GM10847 (cell line): ENCODE data around the gene TTC9.

Experiments used
- POLR2A ChIP-seq: IDR thresholded peaks from 2 replicates; pipeline ENCODE4 v1.6.1; 2011; ENCODE audit not compliant: insufficient read length; ENCODE audit errors: extremely low read depth

Gene TTC9

DNA sequence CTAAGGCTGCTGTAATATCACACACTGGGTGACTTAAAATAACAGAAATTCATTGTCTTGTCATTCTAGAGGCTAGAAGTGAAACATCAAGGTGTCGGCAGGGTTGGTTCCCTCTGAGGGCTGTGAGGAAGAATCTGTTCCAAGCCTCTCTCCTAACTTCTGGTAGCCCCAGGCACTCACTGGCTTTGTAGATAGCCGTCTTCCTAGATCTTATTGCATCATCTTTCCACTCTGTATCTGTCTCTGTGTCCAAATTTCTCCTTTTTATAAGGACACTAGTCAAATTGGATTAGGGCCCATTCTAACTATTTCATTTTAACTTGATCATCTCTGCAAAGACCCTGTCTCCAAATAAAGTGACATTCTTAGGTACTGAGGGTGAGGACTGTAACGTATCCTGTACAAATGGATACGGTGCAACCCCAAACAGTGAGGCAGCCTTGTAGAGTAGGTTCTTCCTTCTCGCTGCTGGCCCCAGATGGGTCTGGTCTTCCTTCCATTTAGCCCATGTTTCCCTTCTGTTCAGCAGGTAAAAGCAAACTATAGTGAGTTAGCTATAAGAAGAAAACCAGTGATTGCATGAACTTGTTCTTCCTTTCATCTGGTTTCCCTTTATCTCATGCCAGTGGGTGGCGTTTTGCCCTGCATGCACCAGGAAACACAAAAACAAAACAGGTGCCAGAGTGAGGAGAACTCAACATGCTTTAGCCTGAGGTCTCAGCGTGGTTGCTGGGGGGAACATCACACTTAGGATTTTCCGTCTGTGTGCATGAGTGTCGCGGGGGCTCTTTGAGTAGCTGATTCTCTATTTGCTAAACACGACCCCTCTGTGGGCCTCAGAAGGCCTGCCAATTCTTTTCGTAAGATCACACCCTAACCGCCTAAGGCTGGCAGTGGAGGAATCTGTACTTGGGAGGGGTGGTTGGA lies 19.5 kb downstream of the TTC9 start:
- no peak for TF ChIP-seq POLR2A

DNA sequence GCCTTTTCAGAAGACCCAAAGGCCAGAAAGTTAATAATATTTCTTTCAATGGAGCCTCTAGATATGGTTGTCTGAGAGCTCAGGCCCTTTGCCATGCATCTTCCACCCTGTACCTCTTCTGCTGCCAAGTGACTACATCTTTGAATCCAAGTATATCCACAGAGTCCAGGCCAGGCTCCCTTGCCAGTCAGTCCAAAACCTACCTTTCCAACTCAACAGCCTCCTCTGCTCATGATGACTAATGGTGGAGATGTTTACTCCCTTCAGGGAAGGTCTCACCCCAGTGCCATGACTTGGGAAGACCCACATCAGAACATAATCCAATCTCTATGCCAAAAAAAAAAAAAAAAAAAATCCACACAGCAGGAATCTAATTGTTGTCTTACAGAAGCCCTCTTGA lies 20.4 kb downstream of the TTC9 start:
- TF ChIP-seq POLR2A: no peak

DNA sequence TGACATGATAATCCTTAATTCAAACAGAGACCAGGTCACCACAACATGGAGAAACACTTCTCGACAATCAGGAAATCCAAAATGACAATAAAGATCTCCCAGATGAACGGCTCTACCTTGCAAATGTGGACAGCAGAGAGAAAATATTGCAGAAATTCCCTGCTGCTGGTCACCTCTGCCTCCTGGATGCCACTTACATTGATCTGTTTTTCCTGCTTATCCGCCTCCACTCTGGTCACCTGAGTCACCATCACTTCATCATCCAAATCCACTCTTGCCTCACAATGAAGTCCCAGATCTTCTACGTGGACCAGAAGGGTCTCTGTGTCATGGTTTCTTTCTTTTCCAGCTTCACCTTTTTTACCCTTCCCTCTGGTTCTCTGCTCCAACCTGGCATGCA lies 21.1 kb downstream of the TTC9 start:
- TF ChIP-seq POLR2A: no peak

DNA sequence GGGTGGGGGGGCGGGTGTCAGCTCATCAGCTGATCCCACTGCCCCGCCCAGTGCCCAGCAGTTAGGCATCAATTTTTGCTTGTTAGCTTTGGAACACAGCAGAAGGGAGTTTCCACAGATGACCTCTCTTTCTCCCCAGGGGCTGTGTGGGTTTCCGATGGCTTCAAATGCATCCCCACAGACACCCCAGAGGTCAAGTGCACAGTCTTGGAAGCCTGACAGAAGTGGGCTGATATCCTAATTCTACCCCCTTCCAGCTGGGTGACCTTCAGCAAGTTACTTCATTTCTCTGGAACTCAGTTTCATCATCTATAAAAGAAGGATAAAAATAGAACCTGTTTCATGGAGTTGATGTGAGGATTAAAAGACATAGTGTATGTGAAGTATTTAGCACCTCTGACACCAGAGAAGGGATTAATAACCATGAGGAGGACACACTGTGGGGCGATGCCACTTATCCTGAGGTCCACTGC lies 22.0 kb downstream of the TTC9 start:
- TF ChIP-seq POLR2A: no peak

DNA sequence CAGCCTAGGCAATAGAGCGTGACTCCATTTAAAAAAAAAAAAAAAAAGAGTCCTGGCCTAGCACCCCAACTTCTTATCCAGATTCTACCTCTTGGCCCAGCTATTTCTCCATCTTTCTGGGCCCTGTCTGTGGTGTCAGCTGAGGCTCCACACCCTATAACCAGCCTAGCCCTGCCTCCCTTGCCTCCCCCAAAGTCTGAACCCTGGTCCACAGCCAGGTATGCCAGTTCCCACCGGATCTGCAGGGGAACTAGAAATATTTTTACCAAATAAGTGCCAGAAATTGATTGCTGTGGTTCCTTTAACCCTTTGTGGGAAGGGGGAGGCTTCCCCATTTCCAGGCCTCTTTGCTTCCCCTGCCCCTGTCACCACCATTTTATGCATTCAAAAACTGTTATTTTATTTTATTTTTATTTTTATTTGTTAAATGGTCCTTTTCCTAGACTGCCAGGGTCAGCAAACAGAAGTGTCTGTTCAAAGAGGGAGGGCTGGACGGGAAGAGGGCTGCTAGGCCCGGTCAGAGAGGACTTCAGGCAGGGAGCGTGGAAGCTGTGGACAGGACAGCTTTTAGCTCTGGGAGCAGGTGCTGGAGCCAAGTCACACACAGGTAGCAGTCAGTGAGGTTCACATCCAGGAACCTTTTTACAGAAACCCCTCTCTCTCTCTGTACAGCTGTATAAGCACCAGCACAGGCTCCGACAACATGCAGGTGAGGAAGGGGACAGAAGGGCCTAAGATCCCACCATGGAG lies 23.2 kb downstream of the TTC9 start:
- no peak for TF ChIP-seq POLR2A

DNA sequence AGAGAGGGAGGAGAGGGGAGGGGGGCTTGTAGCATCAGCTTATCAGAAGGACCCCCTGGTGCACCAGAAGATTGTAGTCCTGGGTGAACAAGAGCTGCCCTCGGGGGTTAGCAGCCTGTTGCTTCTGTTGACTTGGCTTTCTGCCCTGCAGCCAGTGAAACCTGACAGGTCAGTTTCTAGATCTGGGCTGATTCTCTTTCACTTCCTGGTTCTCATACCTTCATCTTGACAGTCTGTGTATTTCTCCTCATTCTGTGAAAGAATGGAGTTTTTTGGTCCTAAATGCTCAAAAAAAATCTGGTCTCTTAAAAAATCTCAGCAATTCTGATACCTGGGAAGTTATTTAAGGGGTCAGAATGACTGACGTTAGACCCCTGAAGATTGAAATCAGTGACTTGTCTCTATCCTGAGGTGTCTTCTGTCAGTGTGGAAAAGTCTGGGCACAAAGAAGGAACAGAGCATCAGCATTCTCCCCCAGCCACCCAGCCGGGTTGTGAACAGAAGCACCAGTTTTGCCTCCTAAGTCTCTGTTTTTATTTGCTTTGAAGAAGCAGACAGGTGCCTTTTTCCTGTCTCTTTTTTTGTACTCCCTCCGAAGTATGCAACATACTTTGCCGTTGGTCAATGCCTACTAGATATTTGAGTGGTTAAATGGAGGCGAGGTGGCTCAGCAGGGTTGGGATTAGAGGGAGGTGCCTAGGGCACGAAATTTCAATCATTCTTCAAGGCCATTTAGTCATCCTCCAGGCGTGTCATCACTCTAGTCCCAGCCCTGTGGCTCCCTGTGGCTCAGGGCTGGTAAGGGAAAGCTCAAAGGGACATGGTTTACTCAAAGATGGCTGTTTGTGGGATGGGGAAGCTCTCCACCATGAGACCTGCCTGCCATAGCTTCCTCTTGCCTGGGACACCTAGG lies 24.0 kb downstream of the TTC9 start:
- TF ChIP-seq POLR2A: no peak

DNA sequence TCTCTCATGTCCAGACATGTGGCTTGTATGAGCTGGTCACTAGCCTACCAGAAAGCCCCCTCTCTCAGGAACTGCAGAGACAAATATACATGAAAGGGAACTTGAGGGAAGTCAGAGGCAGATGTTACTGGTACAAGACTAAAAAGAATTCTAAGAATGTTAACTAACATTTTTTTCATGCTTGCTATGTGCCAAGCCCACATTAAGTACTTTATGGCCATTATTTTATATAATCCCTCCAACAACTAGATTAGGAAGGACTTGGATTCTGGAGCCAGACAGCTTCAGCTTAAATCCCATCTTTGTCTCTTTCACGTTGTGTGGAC lies 24.6 kb downstream of the TTC9 start:
- no peak for TF ChIP-seq POLR2A

DNA sequence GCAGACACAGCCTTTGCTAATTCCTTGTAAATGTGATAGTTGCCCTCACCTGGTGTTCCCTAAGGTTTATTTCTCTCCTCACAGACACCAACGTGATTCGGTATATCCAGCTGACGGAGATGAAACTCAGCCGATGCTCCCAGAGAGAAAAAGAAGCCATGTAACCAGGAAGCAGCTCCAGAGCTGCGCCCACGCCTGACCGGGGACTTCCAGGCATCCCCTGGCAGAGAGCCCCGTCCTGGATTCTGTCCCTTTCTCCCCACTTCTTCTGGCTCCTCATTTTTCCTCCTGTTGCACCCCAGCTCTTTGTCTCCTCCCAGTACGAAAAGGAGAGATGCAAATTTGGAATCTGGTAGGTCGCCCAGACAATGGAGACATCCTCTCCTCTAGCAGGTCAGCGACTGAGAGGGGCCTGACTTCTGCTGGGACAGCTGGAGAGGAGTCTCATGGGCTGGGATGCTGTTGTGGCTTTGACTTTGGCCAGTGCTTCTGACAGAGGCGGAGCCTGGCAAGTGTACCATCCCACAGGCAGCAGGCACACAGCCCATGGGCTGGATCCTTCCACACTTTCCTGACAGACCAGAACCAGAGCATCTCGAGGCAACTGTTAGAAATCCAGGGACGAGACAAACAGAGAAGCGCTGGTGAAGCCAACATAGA lies 29.4 kb downstream of the TTC9 start:
- no peak for TF ChIP-seq POLR2A

DNA sequence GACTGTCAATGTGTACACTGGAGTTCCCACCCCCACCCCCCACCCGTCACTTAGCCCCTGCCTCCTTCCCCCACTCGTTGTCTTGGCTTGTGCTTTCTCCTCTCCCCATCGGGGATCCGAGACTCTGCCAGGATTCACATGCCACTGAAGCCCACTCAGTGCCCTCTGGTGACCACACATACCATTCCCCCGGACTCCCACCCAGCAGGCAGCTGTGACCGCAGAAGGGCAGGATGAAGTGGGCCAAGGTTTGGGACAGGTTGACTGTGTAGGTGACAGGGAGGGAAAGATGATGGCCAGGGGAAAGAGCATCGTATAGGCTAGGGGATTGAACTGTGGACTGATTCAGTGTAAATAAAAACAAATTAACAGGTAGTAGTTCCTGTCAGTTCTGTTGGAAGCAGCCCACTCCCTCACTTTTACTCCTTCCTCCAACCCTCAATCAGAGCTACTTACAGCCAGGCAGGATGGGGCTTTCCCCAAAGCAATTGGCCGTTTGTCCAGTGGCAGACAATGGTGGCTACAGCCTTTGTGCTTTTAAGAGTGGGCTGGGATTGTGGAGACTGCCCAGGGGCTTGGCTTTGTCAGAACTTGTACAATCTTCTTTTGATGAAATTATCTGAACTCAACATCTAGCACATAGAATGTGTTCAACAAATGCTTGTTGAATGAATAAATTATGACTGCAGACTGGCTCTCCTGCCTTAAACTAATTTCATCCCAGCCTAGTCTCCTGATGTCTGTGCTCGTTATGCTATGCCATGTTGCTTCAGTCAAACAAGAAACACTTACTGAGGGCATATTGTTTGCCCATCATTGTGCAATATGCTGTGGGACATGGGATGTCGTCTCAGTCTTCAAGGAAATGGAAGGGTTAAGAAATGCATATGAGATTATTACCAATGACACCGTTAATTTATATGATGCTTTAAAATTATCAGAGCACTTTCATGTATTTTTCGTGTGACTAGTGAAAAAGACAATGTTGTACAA lies 30.2 kb downstream of the TTC9 start:
- TF ChIP-seq POLR2A: no peak

DNA sequence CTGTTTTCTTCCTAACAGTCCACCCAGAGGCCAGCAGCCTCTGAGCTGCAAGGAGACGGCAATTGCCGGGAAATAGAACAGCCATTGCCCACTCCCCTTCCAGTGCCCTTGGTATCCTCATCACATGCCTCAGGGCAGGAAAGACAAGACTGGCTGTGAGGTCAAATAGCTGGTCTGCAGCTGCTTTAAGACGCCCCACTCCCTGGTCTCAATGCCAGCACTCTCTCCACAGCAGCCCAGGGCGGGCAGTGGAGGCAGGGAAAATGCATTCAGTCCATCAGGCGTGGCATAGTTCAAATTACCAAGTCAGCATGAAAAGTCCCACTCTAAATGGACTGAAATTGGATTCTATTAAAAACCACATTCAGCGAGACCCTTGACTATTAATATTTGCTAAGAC lies 35.6 kb downstream of the TTC9 start:
- TF ChIP-seq POLR2A: no peak

DNA sequence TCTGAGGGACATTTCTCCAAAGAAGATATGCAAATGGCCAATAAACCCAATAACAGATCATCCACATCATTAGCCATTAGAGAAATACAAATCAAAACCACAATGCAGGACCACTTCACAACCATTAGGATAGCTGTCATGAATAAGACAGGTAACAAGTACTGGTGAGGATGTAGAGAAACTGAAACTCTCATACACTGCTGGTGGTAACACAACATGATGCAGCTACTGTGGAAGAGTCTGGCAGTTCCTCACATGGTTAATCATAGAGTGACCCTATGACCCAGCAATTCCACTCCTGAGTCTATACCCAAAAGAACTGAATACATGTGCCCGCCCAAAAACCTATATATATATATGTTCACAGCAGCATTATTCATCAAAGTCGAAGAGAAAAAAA lies 39.0 kb downstream of the TTC9 start:
- no peak for TF ChIP-seq POLR2A

DNA sequence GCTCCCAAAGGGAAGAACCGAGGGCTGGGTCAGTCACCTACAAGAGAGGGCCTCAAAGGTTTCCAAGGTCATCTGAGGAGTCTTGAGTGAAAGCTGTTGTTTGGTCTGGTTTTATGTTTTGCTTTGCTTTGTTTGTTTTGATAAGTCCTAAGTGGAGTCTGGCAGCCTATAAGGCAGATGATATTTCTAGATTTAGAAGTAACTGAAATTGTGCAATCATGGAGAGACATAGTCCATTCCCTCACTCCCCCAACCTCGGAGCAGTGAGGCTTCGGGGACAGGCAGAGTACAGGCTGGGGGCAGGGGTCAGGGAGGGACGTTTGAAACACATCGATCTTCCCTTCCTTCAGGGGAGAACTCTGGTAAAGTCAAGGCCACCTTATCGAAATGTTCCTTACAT lies 42.3 kb downstream of the TTC9 start:
- TF ChIP-seq POLR2A: no peak

DNA sequence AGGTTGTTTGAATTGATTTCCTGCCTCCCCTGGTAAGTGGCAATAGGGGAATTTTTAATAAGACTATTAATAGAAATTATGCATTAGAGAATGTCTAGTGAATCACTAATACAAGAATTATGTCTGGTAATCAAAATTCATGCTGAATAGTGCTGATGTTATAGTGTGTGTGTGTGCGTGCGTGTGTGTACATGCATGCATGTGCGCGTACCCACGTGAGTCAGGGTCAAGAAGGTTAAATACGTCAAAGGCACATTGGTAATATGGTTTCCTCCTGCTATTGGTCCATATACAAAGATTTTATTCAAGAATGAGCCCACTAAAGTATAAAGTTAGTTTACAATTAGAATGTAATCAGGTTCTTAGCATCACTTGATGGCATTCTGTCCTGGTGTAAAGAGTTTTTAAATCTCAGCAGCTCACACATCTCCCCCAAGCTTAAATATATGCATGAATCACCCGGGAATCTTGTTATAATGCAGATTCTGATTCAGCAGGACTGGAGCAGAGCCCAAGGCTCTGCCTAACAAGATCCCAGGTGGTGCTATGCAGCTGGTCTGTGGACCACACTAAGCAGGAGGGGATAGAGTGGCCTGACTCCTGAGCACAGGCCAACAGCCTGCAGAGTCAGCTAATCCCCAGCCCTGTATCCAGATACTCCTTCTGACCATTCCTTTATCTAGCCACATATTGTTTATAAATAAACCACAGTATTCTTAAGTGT lies 43.9 kb downstream of the TTC9 start:
- TF ChIP-seq POLR2A: no peak
